ENCODE results near the gene SOCS3. TPM values are rescaled to one million over a fixed set of nuclear protein-coding genes. Genes with fewer than 3 reads are reported as not detected.

SOCS3 gene
- total RNA-seq, 2 donors from 2014 or later: 39.9 to 56.8 TPM

GRCh38 chr17:78357177-78357586 lies 2.7 kb downstream of the SOCS3 start:
- Histone ChIP-seq H3K27me3 (no peaks in the 10 kb centered on the region), H3K9me3 (no peaks in the 10 kb centered on the region), H3K36me3 (peaks cover 16% of the 10 kb centered on the region), H3K4me1 (peaks cover 0 to 77% of the 10 kb centered on the region in 2 donors), H3K4me3 (peak overlapping the region; percentile 67 to 76), H3K27ac (peak overlapping the region; percentile 93 to 94)
- no peak for DNase-seq (ENCODE audit: low spot score)
- TF ChIP-seq, protein P1, sequence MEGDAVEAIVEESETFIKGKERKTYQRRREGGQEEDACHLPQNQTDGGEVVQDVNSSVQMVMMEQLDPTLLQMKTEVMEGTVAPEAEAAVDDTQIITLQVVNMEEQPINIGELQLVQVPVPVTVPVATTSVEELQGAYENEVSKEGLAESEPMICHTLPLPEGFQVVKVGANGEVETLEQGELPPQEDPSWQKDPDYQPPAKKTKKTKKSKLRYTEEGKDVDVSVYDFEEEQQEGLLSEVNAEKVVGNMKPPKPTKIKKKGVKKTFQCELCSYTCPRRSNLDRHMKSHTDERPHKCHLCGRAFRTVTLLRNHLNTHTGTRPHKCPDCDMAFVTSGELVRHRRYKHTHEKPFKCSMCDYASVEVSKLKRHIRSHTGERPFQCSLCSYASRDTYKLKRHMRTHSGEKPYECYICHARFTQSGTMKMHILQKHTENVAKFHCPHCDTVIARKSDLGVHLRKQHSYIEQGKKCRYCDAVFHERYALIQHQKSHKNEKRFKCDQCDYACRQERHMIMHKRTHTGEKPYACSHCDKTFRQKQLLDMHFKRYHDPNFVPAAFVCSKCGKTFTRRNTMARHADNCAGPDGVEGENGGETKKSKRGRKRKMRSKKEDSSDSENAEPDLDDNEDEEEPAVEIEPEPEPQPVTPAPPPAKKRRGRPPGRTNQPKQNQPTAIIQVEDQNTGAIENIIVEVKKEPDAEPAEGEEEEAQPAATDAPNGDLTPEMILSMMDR (IDR thresholded peaks at IDR 0.05): no peak

GRCh38 chr17:78356101-78356713 lies 3.7 kb downstream of the SOCS3 start:
- Histone ChIP-seq H3K9me3 (no peaks in the 10 kb centered on the region), H3K27ac (peak overlapping the region; percentile 34 to 93), H3K4me1 (peaks cover 0 to 87% of the 10 kb centered on the region in 2 donors), H3K36me3 (peaks cover 16% of the 10 kb centered on the region), H3K27me3 (no peaks in the 10 kb centered on the region), H3K4me3 (no peak overlapping the region)
- DNase-seq (ENCODE audit: low spot score): no peak
- TF ChIP-seq, protein P1 (IDR thresholded peaks at IDR 0.05): no peak

- Histone ChIP-seq H3K27me3 (no peaks in the 10 kb centered on the region), H3K9me3 (no peaks in the 10 kb centered on the region), H3K4me3 (no peak overlapping the region), H3K4me1 (peaks cover 0 to 84% of the 10 kb centered on the region in 2 donors), H3K27ac (peak overlapping the region; percentile 34 to 93), H3K36me3 (peaks cover 16% of the 10 kb centered on the region)
- DNase-seq (ENCODE audit: low spot score): no peak
- TF ChIP-seq, protein P1 (IDR thresholded peaks at IDR 0.05): no peak
These were observed 4.2 kb downstream of the SOCS3 start for GRCh38 chr17:78355701-78356100.

- Histone ChIP-seq H3K36me3 (peaks cover 16% of the 10 kb centered on the region), H3K27ac (peak overlapping the region; percentile 27 to 93), H3K9me3 (no peaks in the 10 kb centered on the region), H3K4me1 (peaks cover 0 to 80% of the 10 kb centered on the region in 2 donors), H3K4me3 (no peak overlapping the region), H3K27me3 (no peaks in the 10 kb centered on the region)
- TF ChIP-seq, protein P1 (IDR thresholded peaks at IDR 0.05): no peak
- no peak for DNase-seq (ENCODE audit: low spot score)
These were observed 4.7 kb downstream of the SOCS3 start for GRCh38 chr17:78355045-78355641.

- Histone ChIP-seq H3K27me3 (no peaks in the 10 kb centered on the region), H3K4me1 (peaks cover 0 to 77% of the 10 kb centered on the region in 2 donors), H3K27ac (peak overlapping the region; percentile 88 to 94), H3K4me3 (peak overlapping the region in 1 of 2 donors; percentile 30), H3K36me3 (peaks cover 15% of the 10 kb centered on the region), H3K9me3 (no peaks in the 10 kb centered on the region)
- TF ChIP-seq, protein P1 (IDR thresholded peaks at IDR 0.05): no peak
- no peak for DNase-seq (ENCODE audit: low spot score)
These were observed 6.0 kb downstream of the SOCS3 start for GRCh38 chr17:78353834-78354233.

All from right atrium auricular region (tissue), 2 donors.